ENCODE results near the gene PFKL. TPM values are rescaled to one million over a fixed set of nuclear protein-coding genes. Genes with fewer than 3 reads are reported as not detected.
"Not testable (repeated sequence)": the region's sequence is repeated elsewhere in the genome, so short reads cannot be mapped to it uniquely, and the experiment has no call there.

The PFKL gene
- total RNA-seq, 1 donor, result 106 TPM

DNA sequence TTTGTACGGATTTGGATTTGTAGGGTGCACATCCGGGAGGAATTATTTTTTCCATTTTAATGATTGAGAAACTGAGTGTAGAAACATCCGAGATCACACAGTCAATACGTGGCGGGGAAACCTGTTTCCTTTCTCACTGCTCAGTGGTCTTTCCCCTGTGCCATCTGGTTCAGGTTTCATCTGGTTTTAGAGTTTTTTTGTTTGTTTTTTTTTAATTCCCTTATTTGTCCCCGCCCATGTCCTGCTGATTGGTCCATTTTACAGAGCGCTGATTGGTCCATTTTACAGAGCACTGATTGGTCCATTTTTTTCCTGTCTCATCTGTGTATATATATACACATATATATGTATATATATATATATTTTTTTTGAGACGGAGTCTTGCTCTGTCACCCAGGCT is 59.5 kb downstream of the PFKL start:
- TF ChIP-seq, protein P1, sequence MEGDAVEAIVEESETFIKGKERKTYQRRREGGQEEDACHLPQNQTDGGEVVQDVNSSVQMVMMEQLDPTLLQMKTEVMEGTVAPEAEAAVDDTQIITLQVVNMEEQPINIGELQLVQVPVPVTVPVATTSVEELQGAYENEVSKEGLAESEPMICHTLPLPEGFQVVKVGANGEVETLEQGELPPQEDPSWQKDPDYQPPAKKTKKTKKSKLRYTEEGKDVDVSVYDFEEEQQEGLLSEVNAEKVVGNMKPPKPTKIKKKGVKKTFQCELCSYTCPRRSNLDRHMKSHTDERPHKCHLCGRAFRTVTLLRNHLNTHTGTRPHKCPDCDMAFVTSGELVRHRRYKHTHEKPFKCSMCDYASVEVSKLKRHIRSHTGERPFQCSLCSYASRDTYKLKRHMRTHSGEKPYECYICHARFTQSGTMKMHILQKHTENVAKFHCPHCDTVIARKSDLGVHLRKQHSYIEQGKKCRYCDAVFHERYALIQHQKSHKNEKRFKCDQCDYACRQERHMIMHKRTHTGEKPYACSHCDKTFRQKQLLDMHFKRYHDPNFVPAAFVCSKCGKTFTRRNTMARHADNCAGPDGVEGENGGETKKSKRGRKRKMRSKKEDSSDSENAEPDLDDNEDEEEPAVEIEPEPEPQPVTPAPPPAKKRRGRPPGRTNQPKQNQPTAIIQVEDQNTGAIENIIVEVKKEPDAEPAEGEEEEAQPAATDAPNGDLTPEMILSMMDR (IDR thresholded peaks at IDR 0.05; ENCODE audit: insufficient read depth, low read depth, low read length), result no peak
- no peak for DNase-seq (ENCODE audit: low read depth)
- H3K4me3 ChIP-seq (ENCODE audit: low read depth, low read length), result no peak overlapping the region

DNA sequence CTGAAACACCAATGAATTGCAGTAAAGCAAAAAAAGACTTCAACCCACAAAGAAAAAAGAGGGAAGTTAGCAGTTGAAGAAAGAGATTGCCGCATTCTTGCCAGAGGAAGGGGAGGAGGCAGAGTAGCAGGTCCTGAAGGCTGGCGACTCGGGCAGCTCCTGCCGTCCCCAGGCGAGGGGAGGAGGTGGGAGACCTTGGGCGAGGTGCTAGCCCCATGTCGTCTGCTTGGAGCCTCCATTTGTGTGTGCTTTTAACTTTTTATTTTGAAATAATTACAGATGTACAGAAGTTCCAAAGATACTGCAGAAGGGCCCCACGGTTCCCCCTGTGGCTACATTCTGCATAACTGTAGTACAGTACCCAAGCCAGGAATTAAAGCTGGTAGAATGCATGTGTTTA is 60.3 kb downstream of the PFKL start:
- no peak for DNase-seq (ENCODE audit: low read depth)
- TF ChIP-seq, protein P1 (IDR thresholded peaks at IDR 0.05; ENCODE audit: insufficient read depth, low read depth, low read length), result no peak
- H3K4me3 ChIP-seq (ENCODE audit: low read depth, low read length), result no peak overlapping the region

DNA sequence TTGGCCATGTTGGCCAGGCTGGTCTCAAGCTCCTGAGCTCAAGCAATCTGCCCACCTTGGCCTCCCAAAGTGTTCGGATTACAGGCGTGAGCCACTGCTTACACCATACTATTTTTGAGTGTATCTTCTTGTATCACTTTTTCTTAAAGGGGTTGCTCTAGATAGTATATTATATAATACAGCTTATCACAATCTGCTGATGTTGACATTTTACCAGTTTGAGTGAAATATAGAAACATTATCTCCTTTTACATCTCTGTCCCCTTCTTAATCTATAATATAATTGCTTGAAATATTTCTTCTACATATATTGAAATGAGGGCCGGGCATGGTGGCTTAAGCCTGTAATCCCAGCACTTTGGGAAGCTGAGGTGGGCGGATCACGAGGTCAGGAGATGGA is 62.0 kb downstream of the PFKL start:
- DNase-seq (ENCODE audit: low read depth), result not testable (repeated sequence)

DNA sequence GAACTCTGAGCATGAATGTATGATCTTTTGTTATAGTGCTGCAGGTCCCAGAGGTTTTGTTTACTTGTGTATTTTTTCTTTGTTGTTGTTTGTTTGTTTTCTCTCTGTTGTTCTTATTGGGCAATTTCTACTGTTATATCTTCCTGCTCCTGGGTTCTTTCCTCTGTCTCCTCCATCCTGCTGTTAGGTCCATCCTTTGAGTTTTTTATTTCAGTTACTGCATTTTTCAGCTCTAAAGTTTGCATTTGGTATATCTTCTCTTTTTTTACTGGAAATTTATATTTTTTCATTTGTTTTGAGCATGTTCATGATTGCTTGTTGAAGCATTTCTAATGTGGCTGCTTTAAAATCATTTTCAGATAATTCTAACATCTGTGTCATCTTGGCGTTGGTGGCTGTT is 63.4 kb downstream of the PFKL start:
- DNase-seq (ENCODE audit: low read depth), result no peak
- TF ChIP-seq, protein P1 (IDR thresholded peaks at IDR 0.05; ENCODE audit: insufficient read depth, low read depth, low read length), result no peak
- no peak overlapping the region for H3K4me3 ChIP-seq (ENCODE audit: low read depth, low read length)

More for the DNA sequence above, 62.0 kb downstream of the PFKL start:
- not testable (repeated sequence) for H3K4me3 ChIP-seq (ENCODE audit: low read depth, low read length)

DNA sequence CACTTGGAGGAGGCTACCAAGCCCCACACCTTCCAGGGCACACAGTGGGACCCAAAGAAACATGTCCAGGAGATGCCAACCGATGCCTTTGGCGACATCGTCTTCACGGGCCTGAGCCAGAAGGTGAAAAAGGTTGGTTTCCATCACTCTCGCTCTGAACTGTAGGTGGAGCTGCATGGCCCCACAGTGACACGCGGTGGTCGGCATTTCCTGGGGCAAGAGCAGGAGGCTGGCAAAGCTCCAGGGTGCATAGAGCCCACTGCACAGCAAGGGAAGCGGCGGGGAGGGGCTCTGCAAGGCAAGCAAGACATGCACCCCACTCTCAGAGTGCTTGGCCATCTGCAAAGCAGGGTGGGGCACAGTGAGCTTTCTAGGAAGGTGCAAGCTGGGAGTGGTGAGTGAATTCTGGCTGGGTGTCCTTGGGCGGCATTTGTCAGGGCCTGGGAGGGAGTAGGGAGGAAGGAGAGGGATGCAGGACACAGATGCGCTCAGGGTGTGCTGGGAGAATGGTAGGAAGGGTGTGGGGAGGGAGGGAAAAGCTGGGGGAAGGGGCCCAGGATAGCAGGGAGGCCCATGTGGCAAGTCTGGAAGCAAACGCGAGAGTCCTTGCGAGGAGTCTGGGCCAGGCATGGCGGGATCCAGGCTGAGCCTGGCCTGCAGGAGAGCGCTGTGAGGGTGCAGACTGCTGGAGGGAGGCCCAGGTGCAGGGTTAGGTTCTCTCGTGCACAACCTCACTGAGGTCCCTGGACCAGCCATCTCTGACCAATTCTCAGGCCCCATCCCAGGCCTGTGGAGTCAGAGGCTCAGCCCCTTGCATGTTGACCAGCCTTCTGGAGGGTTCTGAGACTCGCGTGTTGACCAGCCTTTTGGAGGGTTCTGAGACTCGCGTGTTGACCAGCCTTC is 64.5 kb downstream of the PFKL start:
- TF ChIP-seq, protein P1 (IDR thresholded peaks at IDR 0.05; ENCODE audit: insufficient read depth, low read depth, low read length), result no peak
- no peak for DNase-seq (ENCODE audit: low read depth)
- H3K4me3 ChIP-seq (ENCODE audit: low read depth, low read length), result no peak overlapping the region

DNA sequence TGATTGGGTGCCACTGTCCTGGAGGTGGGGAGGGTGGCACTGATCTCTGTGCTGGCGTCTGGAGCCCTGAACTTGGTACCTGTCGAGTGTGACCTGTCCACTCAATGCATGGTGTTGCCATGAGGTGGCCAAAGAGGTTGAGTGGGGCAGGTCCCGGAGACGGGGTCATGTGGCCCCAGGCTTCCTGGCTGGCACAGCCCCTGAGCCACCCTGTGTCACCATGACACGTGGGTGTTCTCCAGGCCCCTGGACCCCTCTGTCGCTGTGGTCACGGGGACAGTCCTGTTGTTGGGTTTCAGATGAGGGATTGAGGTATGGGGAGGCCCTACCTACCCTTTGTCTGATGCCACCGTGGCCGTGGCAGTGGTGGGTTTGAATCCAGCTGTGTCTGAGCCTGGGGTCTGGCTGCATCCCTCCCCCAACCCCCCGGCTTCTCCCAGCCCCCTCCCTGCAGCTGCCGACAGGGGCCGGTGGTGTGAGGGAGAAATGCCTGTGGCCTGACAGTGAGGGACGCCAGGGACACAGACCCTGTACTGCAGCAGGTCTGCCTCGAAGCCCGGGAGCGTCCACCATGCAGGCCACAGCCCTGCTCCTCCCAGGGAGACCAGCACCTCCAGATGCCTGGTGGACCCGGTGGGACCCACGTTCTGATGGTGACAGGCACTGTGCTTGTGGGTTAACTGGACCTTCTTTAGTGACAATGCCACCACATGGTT is 65.6 kb downstream of the PFKL start:
- TF ChIP-seq, protein P1 (IDR thresholded peaks at IDR 0.05; ENCODE audit: insufficient read depth, low read depth, low read length), result no peak
- no peak for DNase-seq (ENCODE audit: low read depth)
- no peak overlapping the region for H3K4me3 ChIP-seq (ENCODE audit: low read depth, low read length)

DNA sequence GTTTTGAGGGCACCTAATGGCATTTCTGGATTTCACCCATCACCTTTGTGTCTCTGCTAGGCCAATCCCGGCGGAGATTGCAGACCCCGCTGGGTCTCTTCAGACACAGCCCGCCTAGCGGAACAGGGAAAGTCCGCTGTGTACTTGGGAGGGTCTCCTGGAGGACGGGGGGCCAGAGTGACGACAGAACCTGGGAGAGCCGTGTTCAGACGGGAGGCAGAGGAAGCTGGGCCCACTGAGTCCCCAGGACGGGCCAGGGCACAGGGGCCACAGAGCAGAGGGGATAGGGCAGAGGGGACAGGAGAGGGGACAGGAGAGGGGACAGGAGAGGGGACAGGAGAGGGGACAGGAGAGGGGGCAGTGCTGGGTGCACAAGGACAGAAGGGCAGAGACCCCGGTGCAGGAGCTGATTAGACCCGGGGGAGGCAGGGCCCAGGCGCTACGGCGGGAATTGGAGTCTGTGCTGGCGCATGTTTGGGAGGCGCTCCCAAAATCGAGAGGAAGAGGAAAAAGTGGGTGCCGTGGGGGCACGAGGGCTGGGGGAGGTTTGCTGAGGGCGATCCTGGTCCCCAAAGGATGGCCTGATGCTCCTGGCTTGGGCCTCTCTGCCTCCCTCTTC is 66.2 kb downstream of the PFKL start:
- H3K4me3 ChIP-seq (ENCODE audit: low read depth, low read length), result no peak overlapping the region
- TF ChIP-seq, protein P1 (IDR thresholded peaks at IDR 0.05; ENCODE audit: insufficient read depth, low read depth, low read length), result no peak
- no peak for DNase-seq (ENCODE audit: low read depth)

Measured in fibroblast of villous mesenchyme (primary cell).